A549 (cell line): ENCODE data around the gene GBF1. TPM values are rescaled to one million over a fixed set of nuclear protein-coding genes. Genes with fewer than 3 reads are reported as not detected.

Source experiments
- polyA plus RNA-seq, 4 experiments: library from polyadenylated mRNA; depleted of rRNA in 3 of 4; stranded (reverse); fragments of >200 nt; fragmentation: RNase III in 1 of 4; extraction: RNeasy Plus Mini Kit Qiagen cat#74134 plus additional on column Dnase treatment in 1 of 4; gene quantifications; 2 replicates in 3 of 4; 3 replicates in 1 of 4; pipeline ENCODE4 v1.2.3, GENCODE V29; 2011 to 2017

Gene GBF1
- polyA plus RNA-seq, 2 of the 4 experiments (the other 2 are of a cell fraction): 20.4 to 21.3 TPM

Other genes starting within 250 kb of the GBF1 start
- 17.3 and 20.1 TPM in 2 replicates for gene ARMH3, start 189.4 kb upstream of the GBF1 start, polyA plus RNA-seq (2011; rRNA removed)
- gene ARMH3, start 189.4 kb upstream of the GBF1 start, polyA plus RNA-seq (2017; fragmentation: RNase III; extraction: RNeasy Plus Mini Kit Qiagen cat#74134 plus additional on column Dnase treatment): 11.3 to 13.3 TPM (median 12.7 TPM) in 3 replicates
- gene HPS6, start 180.2 kb upstream of the GBF1 start, polyA plus RNA-seq (2011; rRNA removed): 5.6 and 7.6 TPM in 2 replicates
- 13.0 to 16.7 TPM (median 15.3 TPM) in 3 replicates for gene HPS6, start 180.2 kb upstream of the GBF1 start, polyA plus RNA-seq (2017; fragmentation: RNase III; extraction: RNeasy Plus Mini Kit Qiagen cat#74134 plus additional on column Dnase treatment)
- gene LDB1, start 125.2 kb upstream of the GBF1 start, polyA plus RNA-seq (2011; rRNA removed): 47.0 and 47.5 TPM in 2 replicates
- gene LDB1, start 125.2 kb upstream of the GBF1 start, polyA plus RNA-seq (2017; fragmentation: RNase III; extraction: RNeasy Plus Mini Kit Qiagen cat#74134 plus additional on column Dnase treatment): 33.3 to 37.3 TPM (median 37.2 TPM) in 3 replicates
- gene PPRC1, start 112.5 kb upstream of the GBF1 start, polyA plus RNA-seq (2011; rRNA removed): 27.0 and 34.1 TPM in 2 replicates
- 43.9 to 49.1 TPM (median 44.1 TPM) in 3 replicates for gene PPRC1, start 112.5 kb upstream of the GBF1 start, polyA plus RNA-seq (2017; fragmentation: RNase III; extraction: RNeasy Plus Mini Kit Qiagen cat#74134 plus additional on column Dnase treatment)
- gene NOLC1, start 93.1 kb upstream of the GBF1 start, polyA plus RNA-seq (2011; rRNA removed): 128 and 188 TPM in 2 replicates
- gene NOLC1, start 93.1 kb upstream of the GBF1 start, polyA plus RNA-seq (2017; fragmentation: RNase III; extraction: RNeasy Plus Mini Kit Qiagen cat#74134 plus additional on column Dnase treatment): 123 to 155 TPM (median 129 TPM) in 3 replicates
- gene ELOVL3, start 19.2 kb upstream of the GBF1 start, polyA plus RNA-seq (2011; rRNA removed): 0.53 and 0.86 TPM in 2 replicates
- gene ELOVL3, start 19.2 kb upstream of the GBF1 start, polyA plus RNA-seq (2017; fragmentation: RNase III; extraction: RNeasy Plus Mini Kit Qiagen cat#74134 plus additional on column Dnase treatment): 0.22 to 0.41 TPM (median 0.30 TPM) in 3 replicates
- gene PITX3, start 4.0 kb upstream of the GBF1 start, polyA plus RNA-seq (2011; rRNA removed): not detected in 2 replicates
- gene PITX3, start 4.0 kb upstream of the GBF1 start, polyA plus RNA-seq (2017; fragmentation: RNase III; extraction: RNeasy Plus Mini Kit Qiagen cat#74134 plus additional on column Dnase treatment): 0.09 TPM in 1 of 3 replicates, not detected in the others
- gene NFKB2, start 150.2 kb downstream of the GBF1 start, polyA plus RNA-seq (2011; rRNA removed): 20.5 and 27.6 TPM in 2 replicates
- 35.7 to 63.6 TPM (median 36.6 TPM) in 3 replicates for gene NFKB2, start 150.2 kb downstream of the GBF1 start, polyA plus RNA-seq (2017; fragmentation: RNase III; extraction: RNeasy Plus Mini Kit Qiagen cat#74134 plus additional on column Dnase treatment)
- 0.14 and 0.19 TPM in 2 replicates for gene PSD, start 173.3 kb downstream of the GBF1 start, polyA plus RNA-seq (2011; rRNA removed)
- 0.42 to 0.75 TPM (median 0.70 TPM) in 3 replicates for gene PSD, start 173.3 kb downstream of the GBF1 start, polyA plus RNA-seq (2017; fragmentation: RNase III; extraction: RNeasy Plus Mini Kit Qiagen cat#74134 plus additional on column Dnase treatment)
- 3.7 and 4.8 TPM in 2 replicates for gene FBXL15, start 175.3 kb downstream of the GBF1 start, polyA plus RNA-seq (2011; rRNA removed)
- gene FBXL15, start 175.3 kb downstream of the GBF1 start, polyA plus RNA-seq (2017; fragmentation: RNase III; extraction: RNeasy Plus Mini Kit Qiagen cat#74134 plus additional on column Dnase treatment): 8.7 to 10.4 TPM (median 9.4 TPM) in 3 replicates
- gene CUEDC2, start 187.0 kb downstream of the GBF1 start, polyA plus RNA-seq (2011; rRNA removed): 42.5 and 43.7 TPM in 2 replicates
- 52.1 to 69.3 TPM (median 67.4 TPM) in 3 replicates for gene CUEDC2, start 187.0 kb downstream of the GBF1 start, polyA plus RNA-seq (2017; fragmentation: RNase III; extraction: RNeasy Plus Mini Kit Qiagen cat#74134 plus additional on column Dnase treatment)
- gene C10orf95, start 206.0 kb downstream of the GBF1 start, polyA plus RNA-seq (2011; rRNA removed): 0.09 and 0.12 TPM in 2 replicates
- gene C10orf95, start 206.0 kb downstream of the GBF1 start, polyA plus RNA-seq (2017; fragmentation: RNase III; extraction: RNeasy Plus Mini Kit Qiagen cat#74134 plus additional on column Dnase treatment): 0.07 to 0.13 TPM (median 0.07 TPM) in 3 replicates